Uterus (tissue), 4 donors: Measurements from ENCODE around the gene RDH14. TPM values are rescaled to one million over a fixed set of nuclear protein-coding genes. Genes with fewer than 3 reads are reported as not detected.

ENCODE experiments used
- DNase-seq, 2 donors: peaks; one replicate each; pipeline ENCODE4 v3.0.0-alpha.2; 2019 to 2020
- H3K27ac ChIP-seq, 2 donors: fragments of 200-600 bp; sonication (generic); 1 replicate in 1 of 2; 2 replicates in 1 of 2; pipeline ENCODE4 v1.5.1; 2016 to 2018
- H3K27me3 ChIP-seq, 2 donors: fragments of 200-600 bp; sonication (generic); one replicate each; pipeline ENCODE4 v1.5.1; 2018 to 2019; ENCODE audit warnings: control low read depth in 1 of 2
- H3K36me3 ChIP-seq, 2 donors: fragments of 200-600 bp; sonication (generic); one replicate each; pipeline ENCODE4 v1.5.1; 2019; ENCODE audit warnings: control low read depth in 1 of 2
- H3K4me1 ChIP-seq, 2 donors: fragments of 200-600 bp; sonication (generic); one replicate each; pipeline ENCODE4 v1.5.1; 2018 to 2019; ENCODE audit warnings: control low read depth in 1 of 2
- H3K4me3 ChIP-seq, 2 donors: fragments of 200-600 bp; sonication (generic); 1 replicate in 1 of 2; 2 replicates in 1 of 2; pipeline ENCODE4 v1.5.1; 2018 to 2019; ENCODE audit warnings: mild to moderate bottlenecking in 1 of 2
- H3K9me3 ChIP-seq, 2 donors: fragments of 200-600 bp; sonication (generic); one replicate each; pipeline ENCODE4 v1.5.1; 2019; ENCODE audit warnings: control low read depth in 1 of 2
- CTCF ChIP-seq, 4 experiments: fragments of 200-600 bp in 2 of 4; fragments of 450-650 bp in 2 of 4; sonication (generic) in 2 of 4; IDR thresholded peaks; one replicate each; pipeline ENCODE4 v1.5.1; 2016 to 2019; ENCODE audit warnings: antibody characterized with exemption in 4 of 4, mild to moderate bottlenecking in 2 of 4, moderate library complexity in 1 of 4
- POLR2A ChIP-seq, 2 donors: fragments of 450-650 bp; IDR thresholded peaks; one replicate each; pipeline ENCODE4 v1.6.1; 2016; ENCODE audit warnings: antibody characterized with exemption in 2 of 2, mild to moderate bottlenecking in 1 of 2, moderate library complexity in 1 of 2
- intact Hi-C: fragments of 100-400 bp; cut with DNase I; formaldehyde crosslinking; loops from one replicate; pipeline ENCODE4 v1.15.1; 2023; ENCODE audit warnings: low total_unique reads
- total RNA-seq, 4 donors: library from RNA; depleted of rRNA in 3 of 4; stranded (reverse); fragments of >200 nt in 3 of 4; gene quantifications; one replicate each; pipeline versions ENCODE4 v1.1.0 to v1.2.4, GENCODE V29; 2014 to 2023
- donor health status: DM: yes; HTN: yes; CAD: no.

The RDH14 gene
- total RNA-seq, 4 donors from 2014 or later = 13.2 to 39.6 (median 25.6) TPM

GRCh38 chr2:18558458-18558857 is 2.0 kb downstream of the RDH14 start:
- Histone ChIP-seq H3K4me1 (peaks cover 0 to 10% of the 10 kb centered on the region in 2 donors), H3K9me3 (no peaks in the 10 kb centered on the region), H3K36me3 (no peaks in the 10 kb centered on the region), H3K27me3 (no peaks in the 10 kb centered on the region), H3K27ac (no peak overlapping the region), H3K4me3 (no peak overlapping the region)
- intact Hi-C loops = no loop called here
- no peak for DNase-seq
- TF ChIP-seq CTCF (IDR thresholded peaks at IDR 0.05) (no peak), POLR2A (IDR thresholded peaks at IDR 0.05) (no peak)

GRCh38 chr2:18557121-18557520 is 3.3 kb downstream of the RDH14 start:
- H3K36me3 ChIP-seq = no peaks in the 10 kb centered on the region
- no peaks in the 10 kb centered on the region for H3K9me3 ChIP-seq
- no peaks in the 10 kb centered on the region for H3K27me3 ChIP-seq
- no peak for DNase-seq
- intact Hi-C loops = no loop called here
- no peak overlapping the region for H3K4me3 ChIP-seq
- no peak for TF ChIP-seq CTCF (IDR thresholded peaks at IDR 0.05)
- TF ChIP-seq POLR2A (IDR thresholded peaks at IDR 0.05) = no peak
- H3K4me1 ChIP-seq = peaks cover 0 to 10% of the 10 kb centered on the region in 2 donors
- H3K27ac ChIP-seq = no peak overlapping the region

- intact Hi-C loops = no loop called here
- no peak for DNase-seq
- no peaks in the 10 kb centered on the region for H3K27me3 ChIP-seq
- no peaks in the 10 kb centered on the region for H3K36me3 ChIP-seq
- H3K4me1 ChIP-seq = no peaks in the 10 kb centered on the region
- H3K9me3 ChIP-seq = no peaks in the 10 kb centered on the region
- no peak overlapping the region for H3K27ac ChIP-seq
- TF ChIP-seq CTCF (IDR thresholded peaks at IDR 0.05) (no peak), POLR2A (IDR thresholded peaks at IDR 0.05) (no peak)
- H3K4me3 ChIP-seq = no peak overlapping the region
Measured at GRCh38 chr2:18552351-18553077, 7.9 kb downstream of the RDH14 start.

GRCh38 chr2:18551623-18552022 is 8.8 kb downstream of the RDH14 start:
- no peak overlapping the region for H3K27ac ChIP-seq
- TF ChIP-seq POLR2A (IDR thresholded peaks at IDR 0.05) (no peak), CTCF (IDR thresholded peaks at IDR 0.05) (no peak)
- no peaks in the 10 kb centered on the region for H3K27me3 ChIP-seq
- no peaks in the 10 kb centered on the region for H3K9me3 ChIP-seq
- H3K4me1 ChIP-seq = no peaks in the 10 kb centered on the region
- DNase-seq = no peak
- intact Hi-C loops = no loop called here
- no peaks in the 10 kb centered on the region for H3K36me3 ChIP-seq
- H3K4me3 ChIP-seq = no peak overlapping the region

- Histone ChIP-seq H3K4me3 (no peak overlapping the region), H3K4me1 (no peaks in the 10 kb centered on the region)
- intact Hi-C loops = no loop called here
Measured at GRCh38 chr2:18551169-18551568, 9.3 kb downstream of the RDH14 start.

More at GRCh38 chr2:18551169-18551568, 9.3 kb downstream of the RDH14 start:
- no peak for TF ChIP-seq POLR2A (IDR thresholded peaks at IDR 0.05)
- no peak for TF ChIP-seq CTCF (IDR thresholded peaks at IDR 0.05)
- no peaks in the 10 kb centered on the region for H3K36me3 ChIP-seq
- H3K27ac ChIP-seq = no peak overlapping the region
- no peaks in the 10 kb centered on the region for H3K9me3 ChIP-seq
- no peaks in the 10 kb centered on the region for H3K27me3 ChIP-seq
- DNase-seq = no peak
